Caco-2 (cell line): Measurements from ENCODE around the gene CHD9. TPM values are rescaled to one million over a fixed set of nuclear protein-coding genes. Genes with fewer than 3 reads are reported as not detected.

Experiments used
- BruUV-seq: library from RNA; stranded (reverse); fragments of 400-500 nt; replicated peaks from 2 replicates; lab custom pipeline; 2021; lab: Mats Ljungman, UMichigan
- CTCF ChIA-PET: fragments of 300-600 bp; sonication (Branson Sonifier 250); formaldehyde crosslinking; loops from one replicate; lab custom pipeline; 2022; ENCODE audit warnings: antibody characterized with exemption; lab: Charles Lee
- POLR2A ChIA-PET: fragments of 300-600 bp; sonication (Branson Sonifier 250); formaldehyde crosslinking; loops from one replicate; lab custom pipeline; 2022; ENCODE audit warnings: antibody characterized with exemption; lab: Charles Lee
- DNase-seq, 2 experiments: peaks; one replicate each; pipeline versions ENCODE4 v3.0.0 to v3.0.0-alpha.2; 2020 to 2022
- H3K27me3 ChIP-seq: replicated peaks from 2 replicates; pipeline ENCODE4 v1.6.0; 2011; ENCODE audit warnings: low read length; ENCODE audit not compliant: control insufficient read depth, insufficient read depth
- H3K36me3 ChIP-seq: 2 replicates; pipeline ENCODE4 v1.5.1; 2011; ENCODE audit warnings: low read length; ENCODE audit not compliant: control insufficient read depth, insufficient read depth
- H3K4me1 ChIP-seq: fragments of 250-450 bp; sonication (Bioruptor Pico); 2 replicates; pipeline ENCODE4 v1.5.1; 2020; ENCODE audit warnings: mild to moderate bottlenecking
- H3K4me3 ChIP-seq: 2 replicates; pipeline ENCODE4 v1.5.1; 2011; ENCODE audit warnings: low read depth, mild to moderate bottlenecking, control low read depth, low read length
- H3K9me3 ChIP-seq: fragments of 250-450 bp; sonication (Bioruptor Pico); 2 replicates; pipeline ENCODE4 v1.5.1; 2020; ENCODE audit warnings: mild to moderate bottlenecking, moderate library complexity
- H3K27ac Mint-ChIP-seq: one replicate; pipeline ENCODE4 v1.8.0; 2022; ENCODE audit warnings: mixed read lengths; ENCODE audit not compliant: unreplicated experiment
- H3K27me3 Mint-ChIP-seq: one replicate; pipeline ENCODE4 v1.8.0; 2022; ENCODE audit warnings: mixed read lengths; ENCODE audit not compliant: insufficient read depth, unreplicated experiment
- H3K36me3 Mint-ChIP-seq: one replicate; pipeline ENCODE4 v1.8.0; 2022; ENCODE audit warnings: mild to moderate bottlenecking, mixed read lengths; ENCODE audit not compliant: insufficient read depth, unreplicated experiment
- H3K4me1 Mint-ChIP-seq: one replicate; pipeline ENCODE4 v1.8.0; 2022; ENCODE audit warnings: low read depth, mixed read lengths; ENCODE audit not compliant: unreplicated experiment
- H3K4me3 Mint-ChIP-seq: one replicate; pipeline ENCODE4 v1.8.0; 2022; ENCODE audit warnings: mild to moderate bottlenecking, moderate library complexity, mixed read lengths; ENCODE audit not compliant: unreplicated experiment
- H3K9me3 Mint-ChIP-seq: one replicate; pipeline ENCODE4 v1.8.0; 2022; ENCODE audit warnings: mixed read lengths; ENCODE audit not compliant: unreplicated experiment
- CTCF ChIP-seq, 2 experiments: fragments of 200-600 bp in 1 of 2; IDR thresholded peaks; 1 replicate in 1 of 2; 2 replicates in 1 of 2; pipeline versions ENCODE4 v1.5.1 to v1.8.0; 2011 to 2022; ENCODE audit warnings: antibody characterized with exemption in 1 of 2, control low read depth in 1 of 2, inconsistent platforms in 1 of 2, low read depth in 1 of 2, low read length in 1 of 2, mild to moderate bottlenecking in 1 of 2, moderate library complexity in 1 of 2; ENCODE audit not compliant: insufficient read depth in 1 of 2, severe bottlenecking in 1 of 2, unreplicated experiment in 1 of 2
- intact Hi-C: fragments of 100-400 bp; cut with micrococcal nuclease; formaldehyde crosslinking; loops from one replicate; pipeline ENCODE4 v1.10.0; 2022; ENCODE audit not compliant: unreplicated experiment
- total RNA-seq: library from RNA; stranded (reverse); gene quantifications from 2 replicates; pipeline ENCODE4 v1.2.3, GENCODE V29; 2022

The CHD9 gene
- total RNA-seq, 1 experiment from 2014 or later, result 29.1 TPM

GRCh38 chr16:53078247-53078646, 23.5 kb downstream of the CHD9 start:
- H3K9me3 ChIP-seq, result peaks cover 20% of the 10 kb centered on the region
- H3K36me3 ChIP-seq, result no peaks in the 10 kb centered on the region
- no peaks in the 10 kb centered on the region for H3K27me3 ChIP-seq
- H3K27me3 Mint-ChIP-seq, result no peaks in the 10 kb centered on the region
- H3K4me3 Mint-ChIP-seq, result no peak overlapping the region
- H3K4me1 ChIP-seq, result no peaks in the 10 kb centered on the region
- no peak for TF ChIP-seq CTCF (IDR thresholded peaks at IDR 0.05; ENCODE audit: insufficient read depth in 1 of 2, low read depth in 1 of 2, low read length in 1 of 2, severe bottlenecking in 1 of 2, unreplicated experiment in 1 of 2)
- H3K27ac Mint-ChIP-seq, result no peak overlapping the region
- intact Hi-C loops, result no loop called here
- no peaks in the 10 kb centered on the region for H3K4me1 Mint-ChIP-seq
- no peak overlapping the region for H3K4me3 ChIP-seq
- no TSS peak for BruUV-seq
- ChIA-PET CTCF (no interaction called here), POLR2A (no interaction called here)
- peaks cover 26% of the 10 kb centered on the region for H3K9me3 Mint-ChIP-seq
- no peak for DNase-seq
- peaks cover 14% of the 10 kb centered on the region for H3K36me3 Mint-ChIP-seq

- intact Hi-C loops, result no loop called here
- no peak for TF ChIP-seq CTCF (IDR thresholded peaks at IDR 0.05; ENCODE audit: insufficient read depth in 1 of 2, low read depth in 1 of 2, low read length in 1 of 2, severe bottlenecking in 1 of 2, unreplicated experiment in 1 of 2)
- H3K4me3 ChIP-seq, result no peak overlapping the region
- CTCF ChIA-PET, result interaction anchor here (0.5 kb wide), 1 partner anchor 131 kb away, joined by 3 read pairs; no protein-coding TSS in a partner anchor
- POLR2A ChIA-PET, result no interaction called here
- no peaks in the 10 kb centered on the region for H3K36me3 ChIP-seq
- no peaks in the 10 kb centered on the region for H3K27me3 ChIP-seq
- no peaks in the 10 kb centered on the region for H3K4me1 Mint-ChIP-seq
- no peak overlapping the region for H3K4me3 Mint-ChIP-seq
- no peak overlapping the region for H3K27ac Mint-ChIP-seq
- BruUV-seq, result no TSS peak
- H3K36me3 Mint-ChIP-seq, result peaks cover 14% of the 10 kb centered on the region
- H3K27me3 Mint-ChIP-seq, result no peaks in the 10 kb centered on the region
- no peaks in the 10 kb centered on the region for H3K4me1 ChIP-seq
- H3K9me3 Mint-ChIP-seq, result peaks cover 19% of the 10 kb centered on the region
- H3K9me3 ChIP-seq, result peaks cover 20% of the 10 kb centered on the region
- DNase-seq, result no peak
Observed at GRCh38 chr16:53078765-53079485, 24.1 kb downstream of the CHD9 start.

GRCh38 chr16:53080345-53081031, 25.7 kb downstream of the CHD9 start:
- H3K36me3 ChIP-seq, result no peaks in the 10 kb centered on the region; the same call in 1 of the 2 replicates
- no peak for TF ChIP-seq CTCF (IDR thresholded peaks at IDR 0.05; ENCODE audit: insufficient read depth in 1 of 2, low read depth in 1 of 2, low read length in 1 of 2, severe bottlenecking in 1 of 2, unreplicated experiment in 1 of 2)
- peaks cover 10% of the 10 kb centered on the region for H3K36me3 Mint-ChIP-seq
- no peaks in the 10 kb centered on the region for H3K27me3 ChIP-seq
- DNase-seq, result no peak
- no TSS peak for BruUV-seq
- H3K9me3 Mint-ChIP-seq, result peaks cover 16% of the 10 kb centered on the region
- no peaks in the 10 kb centered on the region for H3K4me1 Mint-ChIP-seq
- H3K4me3 ChIP-seq, result no peak overlapping the region
- ChIA-PET CTCF (no interaction called here), POLR2A (no interaction called here)
- intact Hi-C loops, result no loop called here
- no peak overlapping the region for H3K4me3 Mint-ChIP-seq
- no peaks in the 10 kb centered on the region for H3K27me3 Mint-ChIP-seq
- peaks cover 12% of the 10 kb centered on the region for H3K9me3 ChIP-seq
- no peak overlapping the region for H3K27ac Mint-ChIP-seq
- no peaks in the 10 kb centered on the region for H3K4me1 ChIP-seq
